Thyroid gland (tissue), 4 donors: ENCODE results near the gene SUCNR1. TPM values are rescaled to one million over a fixed set of nuclear protein-coding genes. Genes with fewer than 3 reads are reported as not detected.
A peak's percentile ranks its signal among the peaks of the same experiment; 100 is the strongest.
"Not testable (repeated sequence)": the region's sequence is repeated elsewhere in the genome, so short reads cannot be mapped to it uniquely, and the experiment has no call there.

Experiments
- DNase-seq, 2 donors: peaks; one replicate each; pipeline ENCODE4 v3.0.0-alpha.2; 2019
- H3K27ac ChIP-seq, 3 donors: fragments of 200-600 bp; sonication (generic); 1 replicate in 2 of 3; 2 replicates in 1 of 3; pipeline ENCODE4 v1.5.1; 2016 to 2019; ENCODE audit warnings: mild to moderate bottlenecking in 1 of 3, moderate library complexity in 1 of 3
- H3K27me3 ChIP-seq: fragments of 200-600 bp; sonication (generic); one replicate; pipeline ENCODE4 v1.5.1; 2019
- H3K36me3 ChIP-seq, 2 donors: fragments of 200-600 bp; sonication (generic); one replicate each; pipeline ENCODE4 v1.5.1; 2016 to 2019
- H3K4me1 ChIP-seq, 2 donors: fragments of 200-600 bp; sonication (generic); one replicate each; pipeline ENCODE4 v1.5.1; 2017 to 2019
- H3K4me3 ChIP-seq, 3 donors: fragments of 200-600 bp; sonication (generic); replicated peaks in 1 of 3; 1 replicate in 2 of 3; 2 replicates in 1 of 3; pipeline ENCODE4 v1.5.1; 2016; ENCODE audit warnings: mild to moderate bottlenecking in 1 of 3
- H3K9me3 ChIP-seq: fragments of 200-600 bp; sonication (generic); one replicate; pipeline ENCODE4 v1.5.1; 2017
- CTCF ChIP-seq, 6 experiments: fragments of 200-600 bp in 3 of 6; fragments of 450-650 bp in 3 of 6; sonication (generic) in 3 of 6; IDR thresholded peaks; one replicate each; pipeline ENCODE4 v1.5.1; 2016 to 2019; ENCODE audit warnings: antibody characterized with exemption in 6 of 6, mild to moderate bottlenecking in 2 of 6, inconsistent platforms in 1 of 6, moderate library complexity in 1 of 6
- POLR2A ChIP-seq, 2 donors: fragments of 450-650 bp; IDR thresholded peaks; one replicate each; pipeline ENCODE4 v1.6.1; 2017; ENCODE audit warnings: antibody characterized with exemption in 2 of 2, mild to moderate bottlenecking in 2 of 2, moderate library complexity in 1 of 2
- WGBS, 2 donors: methylation state at CpG; one replicate each; pipeline ENCODE4 v1.1.5; 2017; 5-methylcytosine and 5-hydroxymethylcytosine counted together
- intact Hi-C: fragments of 100-400 bp; cut with DNase I; formaldehyde crosslinking; loops from one replicate; pipeline ENCODE4 v1.15.1; 2023
- total RNA-seq, 4 donors: library from RNA; depleted of rRNA; stranded (reverse); fragments of >200 nt; gene quantifications; one replicate each; pipeline ENCODE4 v1.2.3, GENCODE V29; 2016

SUCNR1 gene
- total RNA-seq, 4 donors from 2014 or later = 9.0 to 12.4 (median 10.4) TPM

DNA sequence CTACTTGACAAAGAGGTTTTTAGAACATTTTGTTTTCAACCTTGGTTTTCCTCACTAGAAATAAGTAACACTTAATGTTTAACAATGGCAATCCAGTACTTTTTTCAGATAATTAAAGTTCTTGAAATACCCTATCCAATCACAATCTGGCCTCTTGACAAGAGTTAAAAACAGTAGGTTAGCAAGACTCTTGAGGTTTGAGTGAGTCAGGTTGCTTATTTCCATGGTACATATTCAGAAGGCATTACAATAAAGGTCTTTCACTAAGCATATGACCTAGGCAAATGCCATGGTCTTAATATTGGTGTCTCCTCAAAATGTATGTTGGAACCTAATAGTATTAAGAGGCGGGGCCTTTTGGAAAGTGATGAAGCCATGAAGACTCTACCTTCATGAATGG, 5.6 kb downstream of the SUCNR1 start:
- H3K9me3 ChIP-seq = no peaks in the 10 kb centered on the region
- H3K27ac ChIP-seq = peak overlapping the region in 1 of 3 donors; percentile 30
- TF ChIP-seq CTCF (IDR thresholded peaks at IDR 0.05) = no peak
- no peak for TF ChIP-seq POLR2A (IDR thresholded peaks at IDR 0.05)
- intact Hi-C loops = no loop called here
- no peaks in the 10 kb centered on the region for H3K36me3 ChIP-seq
- no peak for DNase-seq
- no peaks in the 10 kb centered on the region for H3K4me1 ChIP-seq
- no peak overlapping the region for H3K4me3 ChIP-seq
- WGBS, 2 donors = 44 to 53% methylated on average over 1 of the region's 1 CpG
- no peaks in the 10 kb centered on the region for H3K27me3 ChIP-seq

GRCh38 chr3:151879679-151880415, 6.4 kb downstream of the SUCNR1 start:
- DNase-seq = no peak
- intact Hi-C loops = no loop called here
- Histone ChIP-seq H3K27me3 (no peaks in the 10 kb centered on the region), H3K4me1 (no peaks in the 10 kb centered on the region), H3K9me3 (no peaks in the 10 kb centered on the region), H3K4me3 (no peak overlapping the region), H3K27ac (peak overlapping the region in 1 of 3 donors; percentile 30), H3K36me3 (no peaks in the 10 kb centered on the region)
- TF ChIP-seq POLR2A (IDR thresholded peaks at IDR 0.05) = no peak
- TF ChIP-seq CTCF (IDR thresholded peaks at IDR 0.05) = no peak
- 70% methylated on average over 3 of the region's 3 CpGs for WGBS, 2 donors

- no peak overlapping the region for H3K4me3 ChIP-seq
- no peaks in the 10 kb centered on the region for H3K4me1 ChIP-seq
- no peaks in the 10 kb centered on the region for H3K27me3 ChIP-seq
- H3K9me3 ChIP-seq = no peaks in the 10 kb centered on the region
- H3K27ac ChIP-seq = no peak overlapping the region
- TF ChIP-seq POLR2A (IDR thresholded peaks at IDR 0.05) (no peak), CTCF (IDR thresholded peaks at IDR 0.05) (no peak)
- intact Hi-C loops = no loop called here
- 78 to 81% methylated on average over 2 of the region's 2 CpGs for WGBS, 2 donors
- DNase-seq = no peak
- no peaks in the 10 kb centered on the region for H3K36me3 ChIP-seq
Observed at GRCh38 chr3:151880416-151880690, 6.9 kb downstream of the SUCNR1 start.

DNA sequence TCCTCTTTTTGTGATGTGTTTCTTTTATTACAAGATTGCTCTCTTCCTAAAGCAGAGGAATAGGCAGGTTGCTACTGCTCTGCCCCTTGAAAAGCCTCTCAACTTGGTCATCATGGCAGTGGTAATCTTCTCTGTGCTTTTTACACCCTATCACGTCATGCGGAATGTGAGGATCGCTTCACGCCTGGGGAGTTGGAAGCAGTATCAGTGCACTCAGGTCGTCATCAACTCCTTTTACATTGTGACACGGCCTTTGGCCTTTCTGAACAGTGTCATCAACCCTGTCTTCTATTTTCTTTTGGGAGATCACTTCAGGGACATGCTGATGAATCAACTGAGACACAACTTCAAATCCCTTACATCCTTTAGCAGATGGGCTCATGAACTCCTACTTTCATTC, 7.7 kb downstream of the SUCNR1 start:
- intact Hi-C loops = no loop called here
- Histone ChIP-seq H3K27me3 (no peaks in the 10 kb centered on the region), H3K27ac (no peak overlapping the region), H3K4me3 (no peak overlapping the region), H3K9me3 (no peaks in the 10 kb centered on the region), H3K36me3 (no peaks in the 10 kb centered on the region), H3K4me1 (no peaks in the 10 kb centered on the region)
- 75 to 79% methylated on average over 6 of the region's 6 CpGs for whole genome bisulfite sequencing, 2 donors
- TF ChIP-seq CTCF (IDR thresholded peaks at IDR 0.05) (no peak), POLR2A (IDR thresholded peaks at IDR 0.05) (no peak)
- no peak for DNase-seq

DNA sequence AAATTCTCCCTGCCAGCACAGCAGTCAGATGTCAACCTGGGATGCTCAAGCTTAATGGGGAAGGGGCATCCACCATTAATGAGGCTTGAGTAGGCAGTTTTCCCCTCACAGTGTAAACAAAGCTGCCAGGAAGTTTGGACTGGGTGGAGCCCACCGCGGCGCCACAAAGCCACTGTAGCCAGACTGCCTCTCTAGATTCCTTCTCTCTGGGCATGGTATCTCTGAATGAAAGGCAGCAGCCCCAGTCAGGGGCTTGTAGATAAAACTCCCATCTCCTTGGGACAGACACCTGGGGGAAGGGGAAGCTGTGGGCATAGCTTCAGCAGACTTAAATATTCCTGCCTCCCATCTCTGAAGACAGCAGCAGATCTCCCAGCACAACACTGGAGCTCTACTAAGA, 12.0 kb downstream of the SUCNR1 start:
- H3K4me3 ChIP-seq, H3K9me3 ChIP-seq, intact Hi-C loops, H3K36me3 ChIP-seq, H3K4me1 ChIP-seq, H3K27me3 ChIP-seq, H3K27ac ChIP-seq, DNase-seq: not testable (repeated sequence)
- 78 to 80% methylated on average over 3 of the region's 3 CpGs for WGBS, 2 donors

GRCh38 chr3:151887450-151888211, 14.2 kb downstream of the SUCNR1 start:
- DNase-seq, H3K36me3 ChIP-seq, H3K4me1 ChIP-seq, H3K27ac ChIP-seq, H3K27me3 ChIP-seq, intact Hi-C loops, H3K4me3 ChIP-seq, H3K9me3 ChIP-seq: not testable (repeated sequence)
- 86 to 100% methylated on average over 1 of the region's 3 CpGs for WGBS, 2 donors
